Keratinocyte (primary cell): ENCODE data around the gene TMC7. TPM values are rescaled to one million over a fixed set of nuclear protein-coding genes. Genes with fewer than 3 reads are reported as not detected.

ENCODE experiments used
- DNase-seq: peaks from one replicate; pipeline ENCODE4 v3.0.0-alpha.2; 2011; ENCODE audit warnings: low read depth, missing footprints, low spot score
- FAIRE-seq: peaks from 2 replicates; lab custom pipeline; 2011; peaks lifted over from hg19 to GRCh38; lab: Jason Lieb, UNC
- H2AFZ ChIP-seq: 2 replicates; pipeline ENCODE4 v1.6.0; 2012; ENCODE audit warnings: low read length, control low read depth, inconsistent platforms; ENCODE audit not compliant: control insufficient read depth
- H3K27ac ChIP-seq: 2 replicates; pipeline ENCODE4 v1.5.1; 2011; ENCODE audit warnings: low read length; ENCODE audit not compliant: control insufficient read depth, insufficient read depth
- H3K27me3 ChIP-seq: 3 replicates; pipeline ENCODE4 v1.6.0; 2011; ENCODE audit warnings: low read length; ENCODE audit not compliant: control insufficient read depth, insufficient read depth; ENCODE audit errors: extremely low read depth
- H3K36me3 ChIP-seq, 2 experiments: 2 replicates in 1 of 2; 3 replicates in 1 of 2; pipeline ENCODE4 v1.5.1; 2011; ENCODE audit warnings: low read length in 2 of 2, mild to moderate bottlenecking in 1 of 2; ENCODE audit not compliant: control insufficient read depth in 2 of 2, insufficient read depth in 2 of 2; ENCODE audit errors: extremely low read depth in 1 of 2
- H3K4me1 ChIP-seq: 3 replicates; pipeline ENCODE4 v1.5.1; 2011; ENCODE audit warnings: low read length; ENCODE audit not compliant: control insufficient read depth, insufficient read depth; ENCODE audit errors: extremely low read depth
- H3K4me2 ChIP-seq: 3 replicates; pipeline ENCODE4 v1.6.0; 2011; ENCODE audit warnings: low read depth, low read length; ENCODE audit not compliant: control insufficient read depth, insufficient read depth; ENCODE audit errors: extremely low read depth
- H3K4me3 ChIP-seq, 3 experiments: fragments of 200-600 bp in 1 of 3; sonication (generic) in 1 of 3; 2 replicates in 2 of 3; 3 replicates in 1 of 3; pipeline ENCODE4 v1.5.1; 2011 to 2016; ENCODE audit warnings: low read length in 3 of 3, mild to moderate bottlenecking in 3 of 3, control low read depth in 2 of 3, inconsistent platforms in 1 of 3, low read depth in 1 of 3, mixed read lengths in 1 of 3, mixed run types in 1 of 3, moderate library complexity in 1 of 3; ENCODE audit not compliant: control insufficient read depth in 2 of 3, insufficient read depth in 2 of 3; ENCODE audit errors: extremely low read depth in 1 of 3
- H3K79me2 ChIP-seq: 2 replicates; pipeline ENCODE4 v1.6.0; 2012; ENCODE audit warnings: low read length; ENCODE audit not compliant: control insufficient read depth, insufficient read depth
- H3K9ac ChIP-seq: 3 replicates; pipeline ENCODE4 v1.6.0; 2011; ENCODE audit warnings: low read length; ENCODE audit not compliant: control insufficient read depth, insufficient read depth; ENCODE audit errors: extremely low read depth
- H3K9me1 ChIP-seq: 3 replicates; pipeline ENCODE4 v1.6.0; 2011; ENCODE audit warnings: low read length; ENCODE audit not compliant: control insufficient read depth, insufficient read depth; ENCODE audit errors: extremely low read depth
- H3K9me3 ChIP-seq: 2 replicates; pipeline ENCODE4 v1.5.1; 2012; ENCODE audit warnings: low read depth, low read length; ENCODE audit not compliant: control insufficient read depth
- H4K20me1 ChIP-seq: 3 replicates; pipeline ENCODE4 v1.6.0; 2011; ENCODE audit warnings: low read length; ENCODE audit not compliant: control insufficient read depth, insufficient read depth; ENCODE audit errors: extremely low read depth
- CTCF ChIP-seq, 3 experiments: IDR thresholded peaks in 1 of 3; conservative IDR thresholded peaks in 1 of 3; optimal IDR thresholded peaks in 1 of 3; 2 replicates in 2 of 3; 3 replicates in 1 of 3; pipeline versions ENCODE3 to v1.5.1; 2011; ENCODE audit warnings: low read length in 3 of 3, mild to moderate bottlenecking in 3 of 3, moderate library complexity in 2 of 3, control low read depth in 1 of 3, inconsistent platforms in 1 of 3; ENCODE audit not compliant: insufficient read depth in 2 of 3; ENCODE audit errors: extremely low read depth in 1 of 3
- EZH2 ChIP-seq: IDR thresholded peaks from one replicate; pipeline ENCODE4 v1.6.1; 2012; ENCODE audit warnings: inconsistent platforms, mild to moderate bottlenecking, low read length, moderate library complexity
- dilution Hi-C: fragments of 300-500 bp; cut with MboI; formaldehyde crosslinking; loops from one replicate; pipeline ENCODE4 v1.7.0; 2020; ENCODE audit warnings: low sequenced_read_pairs; ENCODE audit not compliant: extremely low pct_ligation_motif_present
- polyA plus RNA-seq, 5 experiments: library from polyadenylated mRNA; depleted of rRNA in 3 of 5; stranded (reverse) in 3 of 5; stranded (forward) in 1 of 5; unstranded in 1 of 5; fragments of >200 nt; gene quantifications; 1 replicate in 1 of 5; 2 replicates in 3 of 5; 3 replicates in 1 of 5; pipeline versions ENCODE4 v1.2.1 to v1.2.3, GENCODE V29; 2011 to 2012; ENCODE audit warnings: missing spikeins in 2 of 5, low read depth in 1 of 5, low replicate concordance in 1 of 5

The TMC7 gene
- polyA plus RNA-seq, 1 donor (not counting 4 experiments of a cell fraction or from before 2014, with no cell fraction given), result 8.5 TPM

DNA sequence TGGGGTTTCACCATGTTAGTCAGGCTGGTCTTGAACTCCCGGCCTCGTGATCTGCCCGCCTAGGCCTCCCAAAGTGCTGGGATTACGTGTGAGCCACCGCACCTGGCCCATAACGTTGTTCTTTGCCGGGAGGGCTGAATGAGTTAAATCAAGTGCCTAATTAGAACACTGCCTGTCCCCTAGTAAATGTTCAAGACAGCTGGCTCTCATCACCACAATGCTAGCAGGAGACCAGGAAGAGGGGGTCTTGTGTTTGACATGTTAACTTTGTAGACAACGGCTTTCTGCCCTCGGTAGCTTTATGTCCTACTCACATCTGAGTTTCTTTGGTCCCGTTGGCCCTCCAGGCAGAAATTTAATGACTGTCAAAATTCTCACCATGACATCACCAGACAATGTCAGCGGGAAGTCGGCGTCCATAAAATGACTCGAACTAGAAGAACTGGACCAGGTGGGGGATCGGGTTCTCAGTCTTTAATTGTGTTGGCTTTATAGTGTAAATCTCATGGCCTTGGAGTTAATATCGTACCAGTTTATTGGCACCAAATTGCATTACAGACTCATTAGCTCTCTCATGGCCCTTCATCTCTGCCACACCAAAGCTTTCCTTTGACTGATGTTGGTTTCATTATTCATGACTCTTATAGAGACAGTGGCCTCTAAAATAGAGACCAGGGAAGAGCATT is 118.6 kb downstream of the TMC7 start:
- no peak overlapping the region for H2AFZ ChIP-seq
- no peak overlapping the region for H3K9ac ChIP-seq
- H3K4me3 ChIP-seq, result no peak overlapping the region
- no peaks in the 10 kb centered on the region for H3K9me1 ChIP-seq
- no peaks in the 10 kb centered on the region for H3K9me3 ChIP-seq
- peaks cover 5% of the 10 kb centered on the region for H3K4me1 ChIP-seq
- no peak overlapping the region for H3K27ac ChIP-seq
- no peaks in the 10 kb centered on the region for H3K79me2 ChIP-seq
- H3K36me3 ChIP-seq, result no peaks in the 10 kb centered on the region
- DNase-seq, result no peak
- no peaks in the 10 kb centered on the region for H4K20me1 ChIP-seq
- H3K27me3 ChIP-seq, result no peaks in the 10 kb centered on the region
- no peak for FAIRE-seq
- TF ChIP-seq CTCF (optimal IDR thresholded peaks at IDR 0.05 in 1 of 3, IDR thresholded peaks at IDR 0.05 in 1 of 3, conservative IDR thresholded peaks at IDR 0.05 in 1 of 3; ENCODE audit: extremely low read depth in 1 of 3, insufficient read depth in 2 of 3, low read length in 3 of 3), result no peak
- TF ChIP-seq EZH2, result no peak
- no peak overlapping the region for H3K4me2 ChIP-seq
- dilution Hi-C loops, result no loop called here

DNA sequence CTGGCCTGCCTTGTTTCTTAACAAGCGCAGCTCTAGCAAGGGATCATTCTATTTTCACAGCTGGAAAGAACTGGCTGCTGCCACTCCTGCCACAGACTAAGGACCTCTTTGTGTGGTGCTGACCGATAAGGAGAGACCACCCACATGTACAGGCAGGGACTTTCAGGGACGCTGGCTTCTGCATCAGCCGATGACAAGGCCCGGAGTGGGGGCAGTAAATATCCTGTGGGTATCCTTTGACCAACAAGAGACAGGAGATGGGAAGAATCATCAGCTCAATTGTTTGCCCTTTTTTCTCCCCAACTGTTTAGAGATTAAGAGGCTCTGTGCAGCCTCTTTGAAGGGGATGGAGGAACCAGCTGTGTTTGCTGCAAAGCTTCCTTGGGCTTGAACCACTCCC is 120.9 kb downstream of the TMC7 start:
- FAIRE-seq (no peak), DNase-seq (no peak)
- no peaks in the 10 kb centered on the region for H3K79me2 ChIP-seq
- no peak overlapping the region for H2AFZ ChIP-seq
- H3K27me3 ChIP-seq, result no peaks in the 10 kb centered on the region
- H3K9ac ChIP-seq, result no peak overlapping the region
- H3K4me1 ChIP-seq, result peaks cover 7% of the 10 kb centered on the region
- H3K4me3 ChIP-seq, result no peak overlapping the region
- TF ChIP-seq CTCF (optimal IDR thresholded peaks at IDR 0.05 in 1 of 3, IDR thresholded peaks at IDR 0.05 in 1 of 3, conservative IDR thresholded peaks at IDR 0.05 in 1 of 3; ENCODE audit: extremely low read depth in 1 of 3, insufficient read depth in 2 of 3, low read length in 3 of 3) (no peak), EZH2 (no peak)
- no peak overlapping the region for H3K4me2 ChIP-seq
- dilution Hi-C loops, result no loop called here
- H4K20me1 ChIP-seq, result no peaks in the 10 kb centered on the region
- no peaks in the 10 kb centered on the region for H3K9me1 ChIP-seq
- H3K27ac ChIP-seq, result no peak overlapping the region
- H3K9me3 ChIP-seq, result no peaks in the 10 kb centered on the region
- H3K36me3 ChIP-seq, result no peaks in the 10 kb centered on the region
